GM18520 (cell line): Measurements from ENCODE around the gene CALHM1.

Experiments
- ATAC-seq: cut with Tn5 transposase; IDR thresholded peaks from one replicate; pipeline ENCODE4 v1.9.1; 2021; ENCODE audit not compliant: unreplicated experiment

The CALHM1 gene

GRCh38 chr10:103456074-103456660 lies 2.5 kb downstream of the CALHM1 start:
- no peak for ATAC-seq

GRCh38 chr10:103455235-103455634 lies 3.5 kb downstream of the CALHM1 start:
- no peak for ATAC-seq

- ATAC-seq: no peak
These were observed 4.7 kb downstream of the CALHM1 start for GRCh38 chr10:103454026-103454425.

GRCh38 chr10:103452506-103453230 lies 6.0 kb downstream of the CALHM1 start:
- no peak for ATAC-seq

GRCh38 chr10:103451831-103452505 lies 6.7 kb downstream of the CALHM1 start, which contains the start of gene CALHM2:
CALHM2 (minus strand) TSS chr10:103452370; CDS start chr10:103449941, 2,429 bp downstream.
- ATAC-seq: no peak

GRCh38 chr10:103451091-103451813 lies 7.4 kb downstream of the CALHM1 start:
- ATAC-seq: no peak

- ATAC-seq: no peak
These were observed 8.5 kb downstream of the CALHM1 start for GRCh38 chr10:103450201-103450695.

- no peak for ATAC-seq
These were observed 9.2 kb downstream of the CALHM1 start for GRCh38 chr10:103449208-103450144.

GRCh38 chr10:103448746-103449145 lies 10.0 kb downstream of the CALHM1 start:
- ATAC-seq: no peak

GRCh38 chr10:103447187-103447586 lies 11.5 kb downstream of the CALHM1 start:
- ATAC-seq: no peak

- ATAC-seq: no peak
These were observed 12.7 kb downstream of the CALHM1 start for GRCh38 chr10:103445767-103446567.

GRCh38 chr10:103445366-103445765 lies 13.3 kb downstream of the CALHM1 start:
- no peak for ATAC-seq

- ATAC-seq: no peak
These were observed 14.2 kb downstream of the CALHM1 start for GRCh38 chr10:103444478-103444877.

GRCh38 chr10:103443475-103444185 lies 15.1 kb downstream of the CALHM1 start:
- ATAC-seq: no peak

- ATAC-seq: no peak
These were observed 16.7 kb downstream of the CALHM1 start for GRCh38 chr10:103442031-103442461.

GRCh38 chr10:103441611-103442010 lies 17.1 kb downstream of the CALHM1 start:
- ATAC-seq: no peak

GRCh38 chr10:103441206-103441605 lies 17.5 kb downstream of the CALHM1 start:
- no peak for ATAC-seq

GRCh38 chr10:103440416-103440815 lies 18.3 kb downstream of the CALHM1 start:
- no peak for ATAC-seq

GRCh38 chr10:103439776-103440175 lies 18.9 kb downstream of the CALHM1 start:
- ATAC-seq: no peak
